HepG2 (cell line): Measurements from ENCODE around the gene ZNF846. TPM values are rescaled to one million over a fixed set of nuclear protein-coding genes. Genes with fewer than 3 reads are reported as not detected.
A peak's percentile ranks its signal among the peaks of the same experiment; 100 is the strongest.

ENCODE experiments used
- CBX5 ChIP-seq: sonication (generic); formaldehyde crosslinking; IDR thresholded peaks from 2 replicates; pipeline ENCODE4 v1.4.0; 2020; ENCODE audit warnings: missing genetic modification reagents, borderline replicate concordance
- ETV6 ChIP-seq: sonication (generic); formaldehyde crosslinking; conservative IDR thresholded peaks from 2 replicates; pipeline ENCODE4 v1.4.0; 2020; ENCODE audit warnings: missing genetic modification reagents
- MIER3 ChIP-seq: IDR thresholded peaks from 2 replicates; pipeline ENCODE4 v1.6.1; 2016; ENCODE audit warnings: missing compliant biosample characterization, borderline replicate concordance
- MXD3 ChIP-seq: IDR thresholded peaks from 2 replicates; pipeline ENCODE4 v1.6.1; 2016; ENCODE audit warnings: mild to moderate bottlenecking, missing biosample characterization, missing genetic modification reagents
- MXD4 ChIP-seq: IDR thresholded peaks from 2 replicates; pipeline ENCODE4 v1.6.1; 2016; ENCODE audit warnings: mild to moderate bottlenecking, missing biosample characterization, missing genetic modification reagents
- PAXIP1 ChIP-seq: sonication (generic); formaldehyde crosslinking; conservative IDR thresholded peaks from 2 replicates; pipeline ENCODE4 v1.4.0; 2020; ENCODE audit warnings: mild to moderate bottlenecking, missing genetic modification reagents, moderate library complexity
- POLR2A ChIP-seq, 2 experiments: IDR thresholded peaks; 2 replicates each; pipeline ENCODE4 v1.6.1; 2011; ENCODE audit warnings: low read depth in 2 of 2, low read length in 2 of 2, mild to moderate bottlenecking in 1 of 2, moderate library complexity in 1 of 2; ENCODE audit not compliant: insufficient read depth in 1 of 2
- PPARG ChIP-seq: conservative IDR thresholded peaks from 2 replicates; pipeline ENCODE4 v1.6.1; 2016; ENCODE audit warnings: missing biosample characterization, missing genetic modification reagents
- SIN3B ChIP-seq: fragments of 150-350 bp; IDR thresholded peaks from 2 replicates; pipeline ENCODE4 v1.6.1; 2014; ENCODE audit warnings: low read length
- SP140L ChIP-seq: sonication (generic); formaldehyde crosslinking; IDR thresholded peaks from 2 replicates; pipeline ENCODE4 v1.4.0; 2020; ENCODE audit warnings: missing genetic modification reagents, borderline replicate concordance
- THRA ChIP-seq: sonication (generic); formaldehyde crosslinking; IDR thresholded peaks from 2 replicates; pipeline ENCODE4 v1.4.0; 2020; ENCODE audit warnings: missing genetic modification reagents, borderline replicate concordance
- ZBTB10 ChIP-seq: sonication (generic); formaldehyde crosslinking; IDR thresholded peaks from 2 replicates; pipeline ENCODE4 v1.4.0; 2020; ENCODE audit warnings: missing genetic modification reagents, borderline replicate concordance
- ZNF235 ChIP-seq: sonication (generic); formaldehyde crosslinking; IDR thresholded peaks from 2 replicates; pipeline ENCODE4 v1.8.1; 2023; ENCODE audit warnings: mild to moderate bottlenecking, missing genetic modification reagents, borderline replicate concordance
- ZNF281 ChIP-seq: sonication (generic); formaldehyde crosslinking; IDR thresholded peaks from 2 replicates; pipeline ENCODE4 v1.4.0; 2020; ENCODE audit warnings: missing genetic modification reagents, borderline replicate concordance
- ZNF576 ChIP-seq: sonication (generic); formaldehyde crosslinking; IDR thresholded peaks from 2 replicates; pipeline ENCODE4 v1.4.0; 2020; ENCODE audit warnings: mild to moderate bottlenecking, missing genetic modification reagents
- ZNF768 ChIP-seq: sonication (generic); formaldehyde crosslinking; IDR thresholded peaks from 2 replicates; pipeline ENCODE4 v1.4.0; 2020; ENCODE audit warnings: missing genetic modification reagents
- polyA plus RNA-seq, 8 experiments: library from polyadenylated mRNA; depleted of rRNA in 3 of 8; stranded (reverse) in 7 of 8; unstranded in 1 of 8; fragments of >200 nt; fragmentation: Illumina TruSeq in 4 of 8; extraction: Trizol in 4 of 8; gene quantifications; 2 replicates each; pipeline versions ENCODE4 v1.2.1 to v1.2.3, GENCODE V29; 2011 to 2016; ENCODE audit warnings: low read depth in 4 of 8, missing spikeins in 1 of 8, mixed read lengths in 1 of 8; ENCODE audit not compliant: insufficient read depth in 1 of 8
- total RNA-seq, 5 experiments: library from RNA; depleted of rRNA; stranded (reverse); fragments of >200 nt; fragmentation: Illumina TruSeq; extraction: Trizol; gene quantifications; 2 replicates each; pipeline ENCODE4 v1.2.3, GENCODE V29; 2016; ENCODE audit warnings: low read depth in 1 of 5

Gene ZNF846
- total and polyA plus RNA-seq, 2 of the 13 experiments (the other 11 are each of a cell fraction or from before 2014, with no cell fraction given): 4.8 to 5.4 TPM

GRCh38 chr19:9768175-9769112 lies at the start of gene ZNF846 (continued):
- TF ChIP-seq PAXIP1 (CRISPR knock-in tag) (peak; percentile 58), MXD4 (CRISPR knock-in tag) (peak; percentile 60), CBX5 (CRISPR knock-in tag) (peak; percentile 91; the same call in 1 of the 2 replicates), PPARG (CRISPR knock-in tag) (peak; percentile 54), SP140L (CRISPR knock-in tag) (no peak), ZNF576 (CRISPR knock-in tag) (no peak), MXD3 (CRISPR knock-in tag) (peak; percentile 72), SIN3B (peak; percentile 75), POLR2A (IDR thresholded peaks at IDR 0.05; ENCODE audit: insufficient read depth in 1 of 2, low read depth in 2 of 2, low read length in 2 of 2) (peak; percentile 76 to 79), MIER3 (CRISPR knock-in tag) (0 out of 2 replicates have a peak, but pooled peaks have one; percentile 42), ZNF281 (peak; percentile 55; the same call in 1 of the 2 replicates), THRA (peak; percentile 68; the same call in 1 of the 2 replicates), ZNF235 (CRISPR knock-in tag) (peak; percentile 74; the same call in 1 of the 2 replicates), ZNF768 (CRISPR knock-in tag) (peak; percentile 58; the same call in 1 of the 2 replicates), ETV6 (CRISPR knock-in tag) (peak; percentile 72; the same call in 1 of the 2 replicates), ZBTB10 (CRISPR knock-in tag) (no peak)
